Measurements from ENCODE around the gene SLC25A26. TPM values are rescaled to one million over a fixed set of nuclear protein-coding genes. Genes with fewer than 3 reads are reported as not detected.

The SLC25A26 gene
- total RNA-seq, 1 experiment from 2014 or later, result 23.8 TPM

- no peaks in the 10 kb centered on the region for H3K9me2 ChIP-seq (ENCODE audit: insufficient read depth)
- no peak for ATAC-seq
- H3K27me3 ChIP-seq (ENCODE audit: insufficient read depth, low read length), result no peaks in the 10 kb centered on the region
- POLR2A ChIA-PET, result no interaction called here
- no peaks in the 10 kb centered on the region for H3K9me3 ChIP-seq (ENCODE audit: control insufficient read depth in 1 of 2, insufficient read depth in 1 of 2, low read depth in 1 of 2, low read length in 2 of 2)
- no peak overlapping the region for H3K27ac ChIP-seq (ENCODE audit: low read depth, low read length)
- no TSS peak for BruUV-seq (replicated peaks)
- H3K4me3 ChIP-seq (replicated peaks in 1 of 2; ENCODE audit: low read depth in 1 of 2, low read length in 2 of 2), result no peak overlapping the region
- CTCF ChIA-PET, result no interaction called here
- H3K9ac ChIP-seq (ENCODE audit: low read length), result no peak overlapping the region
- no peak overlapping the region for H3K4me2 ChIP-seq (ENCODE audit: low read length)
- intact Hi-C loops (cut with micrococcal nuclease), result no loop called here
- H4K20me1 ChIP-seq (ENCODE audit: insufficient read depth), result no peaks in the 10 kb centered on the region
- TF ChIP-seq ZFX (IDR thresholded peaks at IDR 0.05), result no peak
- TF ChIP-seq ELF1 (IDR thresholded peaks at IDR 0.05; ENCODE audit: borderline replicate concordance, low read depth), result no peak
- TF ChIP-seq CEBPB (IDR thresholded peaks at IDR 0.05; ENCODE audit: low read depth), result no peak
- TF ChIP-seq ZBTB33 (IDR thresholded peaks at IDR 0.05; ENCODE audit: extremely low read depth, insufficient replicate concordance, low read length), result no peak
- no peak for TF ChIP-seq SRF (IDR thresholded peaks at IDR 0.05; ENCODE audit: low read depth)
- no peak for TF ChIP-seq EGR1 (IDR thresholded peaks at IDR 0.05; ENCODE audit: low read depth)
- no peak for TF ChIP-seq FOSL1 (IDR thresholded peaks at IDR 0.05; ENCODE audit: low read depth)
- TF ChIP-seq EZH2 (IDR thresholded peaks at IDR 0.05), result no peak
- no peaks in the 10 kb centered on the region for H3K4me1 ChIP-seq (ENCODE audit: control insufficient read depth in 1 of 2, insufficient read depth in 2 of 2, low read length in 2 of 2)
- H2AFZ ChIP-seq (ENCODE audit: low read depth, low read length, poor library complexity, severe bottlenecking), result no peak overlapping the region
- H3K79me2 ChIP-seq (ENCODE audit: insufficient read depth, low read length), result no peaks in the 10 kb centered on the region
- H3K36me3 ChIP-seq (ENCODE audit: control insufficient read depth in 1 of 2, insufficient read depth in 2 of 2, low read length in 2 of 2), result no peaks in the 10 kb centered on the region
- DNase-seq (ENCODE audit: low read depth, low spot score), result no peak
- RAD21 ChIA-PET (ENCODE audit: low non-redundant PET in 1 of 2, low total read pairs in 2 of 2, uncharacterized antibody in 2 of 2, unreplicated experiment in 2 of 2), result no interaction called here
Observed at GRCh38 chr3:66266551-66266950, 45.8 kb downstream of the SLC25A26 start.

GRCh38 chr3:66267031-66267430 is 46.2 kb downstream of the SLC25A26 start:
- Histone ChIP-seq H4K20me1 (ENCODE audit: insufficient read depth) (no peaks in the 10 kb centered on the region), H3K36me3 (ENCODE audit: control insufficient read depth in 1 of 2, insufficient read depth in 2 of 2, low read length in 2 of 2) (no peaks in the 10 kb centered on the region), H3K4me3 (replicated peaks in 1 of 2; ENCODE audit: low read depth in 1 of 2, low read length in 2 of 2) (no peak overlapping the region), H3K9ac (ENCODE audit: low read length) (no peak overlapping the region), H3K4me2 (ENCODE audit: low read length) (no peak overlapping the region), H2AFZ (ENCODE audit: low read depth, low read length, poor library complexity, severe bottlenecking) (no peak overlapping the region), H3K9me2 (ENCODE audit: insufficient read depth) (no peaks in the 10 kb centered on the region), H3K27ac (ENCODE audit: low read depth, low read length) (no peak overlapping the region), H3K79me2 (ENCODE audit: insufficient read depth, low read length) (no peaks in the 10 kb centered on the region), H3K27me3 (ENCODE audit: insufficient read depth, low read length) (no peaks in the 10 kb centered on the region), H3K4me1 (ENCODE audit: control insufficient read depth in 1 of 2, insufficient read depth in 2 of 2, low read length in 2 of 2) (no peaks in the 10 kb centered on the region), H3K9me3 (ENCODE audit: control insufficient read depth in 1 of 2, insufficient read depth in 1 of 2, low read depth in 1 of 2, low read length in 2 of 2) (no peaks in the 10 kb centered on the region)
- ChIA-PET CTCF (no interaction called here), POLR2A (no interaction called here), RAD21 (ENCODE audit: low non-redundant PET in 1 of 2, low total read pairs in 2 of 2, uncharacterized antibody in 2 of 2, unreplicated experiment in 2 of 2) (no interaction called here)
- ATAC-seq (no peak), DNase-seq (ENCODE audit: low read depth, low spot score) (no peak)
- intact Hi-C loops (cut with micrococcal nuclease), result no loop called here
- BruUV-seq (replicated peaks), result no TSS peak
- TF ChIP-seq EGR1 (IDR thresholded peaks at IDR 0.05; ENCODE audit: low read depth), result no peak
- no peak for TF ChIP-seq POLR2A (IDR thresholded peaks at IDR 0.05; ENCODE audit: borderline replicate concordance, extremely low read depth, insufficient read depth, insufficient read length)
- TF ChIP-seq RAD21 (IDR thresholded peaks at IDR 0.05; ENCODE audit: low read depth), result no peak
- no peak for TF ChIP-seq TCF7L2 (IDR thresholded peaks at IDR 0.05; ENCODE audit: borderline replicate concordance, extremely low read depth, insufficient read depth, insufficient read length)
- TF ChIP-seq FOSL1 (IDR thresholded peaks at IDR 0.05; ENCODE audit: low read depth), result no peak
- TF ChIP-seq SRF (IDR thresholded peaks at IDR 0.05; ENCODE audit: low read depth), result no peak
- TF ChIP-seq ELF1 (IDR thresholded peaks at IDR 0.05; ENCODE audit: borderline replicate concordance, low read depth), result no peak
- TF ChIP-seq ATF3 (IDR thresholded peaks at IDR 0.05), result no peak
- TF ChIP-seq JUND (IDR thresholded peaks at IDR 0.05), result no peak
- no peak for TF ChIP-seq SP1 (IDR thresholded peaks at IDR 0.05; ENCODE audit: low read depth)
- TF ChIP-seq ZBTB33 (IDR thresholded peaks at IDR 0.05; ENCODE audit: extremely low read depth, insufficient replicate concordance, low read length), result no peak
- TF ChIP-seq EZH2phosphoT487 (IDR thresholded peaks at IDR 0.05; ENCODE audit: borderline replicate concordance), result no peak
- TF ChIP-seq YY1 (IDR thresholded peaks at IDR 0.05; ENCODE audit: extremely low read depth, insufficient replicate concordance, low read depth, low read length), result no peak

Measured in HCT116 (cell line).